Ovary (tissue), 3 donors: ENCODE data around the gene SGMS1.

Experiments used
- EP300 ChIP-seq: sonication (generic); formaldehyde crosslinking; IDR thresholded peaks from one replicate; pipeline ENCODE4 v1.6.1; 2017; ENCODE audit warnings: antibody characterized with exemption
- POLR2A ChIP-seq: fragments of 450-650 bp; IDR thresholded peaks from one replicate; pipeline ENCODE4 v1.6.1; 2017; ENCODE audit warnings: antibody characterized with exemption, mild to moderate bottlenecking, moderate library complexity
- TF ChIP-seq, protein P1 (sequence below), 3 donors: fragments of 450-650 bp in 2 of 3; fragments of 200-600 bp in 1 of 3; IDR thresholded peaks; one replicate each; pipeline versions ENCODE4 v1.5.1 to v1.8.0; 2016 to 2022; ENCODE audit warnings: antibody characterized with exemption in 3 of 3, mild to moderate bottlenecking in 1 of 3
- donor health status: DM: no; HTN: no; CAD: no.

DNA sequence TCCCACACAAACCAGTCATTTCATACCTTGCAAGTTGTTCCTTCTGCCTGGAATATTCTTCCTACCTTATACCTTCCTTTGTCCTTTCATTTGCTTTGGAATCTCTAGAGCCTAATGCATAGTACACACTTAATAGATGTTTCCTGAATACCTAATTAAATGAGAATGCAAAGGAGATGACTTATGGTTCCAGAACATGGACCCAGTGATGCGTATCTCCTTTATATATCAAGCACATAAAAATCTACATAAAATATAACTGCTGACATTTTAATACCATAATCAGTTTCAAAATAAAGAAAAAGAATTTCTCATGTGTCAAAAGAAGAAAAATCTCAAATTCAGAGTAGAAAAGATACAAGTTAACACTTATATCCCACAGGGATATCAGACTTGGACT, 261.8 kb downstream of the SGMS1 start:
- TF ChIP-seq POLR2A (no peak), EP300 (no peak)
- TF ChIP-seq, protein P1, sequence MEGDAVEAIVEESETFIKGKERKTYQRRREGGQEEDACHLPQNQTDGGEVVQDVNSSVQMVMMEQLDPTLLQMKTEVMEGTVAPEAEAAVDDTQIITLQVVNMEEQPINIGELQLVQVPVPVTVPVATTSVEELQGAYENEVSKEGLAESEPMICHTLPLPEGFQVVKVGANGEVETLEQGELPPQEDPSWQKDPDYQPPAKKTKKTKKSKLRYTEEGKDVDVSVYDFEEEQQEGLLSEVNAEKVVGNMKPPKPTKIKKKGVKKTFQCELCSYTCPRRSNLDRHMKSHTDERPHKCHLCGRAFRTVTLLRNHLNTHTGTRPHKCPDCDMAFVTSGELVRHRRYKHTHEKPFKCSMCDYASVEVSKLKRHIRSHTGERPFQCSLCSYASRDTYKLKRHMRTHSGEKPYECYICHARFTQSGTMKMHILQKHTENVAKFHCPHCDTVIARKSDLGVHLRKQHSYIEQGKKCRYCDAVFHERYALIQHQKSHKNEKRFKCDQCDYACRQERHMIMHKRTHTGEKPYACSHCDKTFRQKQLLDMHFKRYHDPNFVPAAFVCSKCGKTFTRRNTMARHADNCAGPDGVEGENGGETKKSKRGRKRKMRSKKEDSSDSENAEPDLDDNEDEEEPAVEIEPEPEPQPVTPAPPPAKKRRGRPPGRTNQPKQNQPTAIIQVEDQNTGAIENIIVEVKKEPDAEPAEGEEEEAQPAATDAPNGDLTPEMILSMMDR (IDR thresholded peaks at IDR 0.05): no peak
